NCI-H1436 (cell line): Measurements from ENCODE around the gene MFSD11.
A peak's percentile ranks its signal among the peaks of the same experiment; 100 is the strongest.
"Not testable (repeated sequence)": the region's sequence is repeated elsewhere in the genome, so short reads cannot be mapped to it uniquely, and the experiment has no call there.

Experiments used
- DNase-seq: peaks from one replicate; lab custom pipeline; 2025; lab: John Stamatoyannopoulos, UW

Gene MFSD11

GRCh38 chr17:76709077-76709950, 28.6 kb upstream of the MFSD11 start:
- peak; percentile 75 for DNase-seq

GRCh38 chr17:76709951-76710862, 27.7 kb upstream of the MFSD11 start:
- DNase-seq = not testable (repeated sequence)

GRCh38 chr17:76710863-76711611, 26.9 kb upstream of the MFSD11 start, which contains the start of gene MXRA7:
Gene MXRA7 (minus strand): TSS chr17:76710965. CDS start chr17:76710946, 19 bp downstream.
- peak; percentile 67 for DNase-seq

- DNase-seq = not testable (repeated sequence)
Observed at GRCh38 chr17:76712321-76712720, 25.6 kb upstream of the MFSD11 start.

- DNase-seq = no peak
Observed at GRCh38 chr17:76713765-76714164, 24.2 kb upstream of the MFSD11 start.

GRCh38 chr17:76714336-76714735, 23.6 kb upstream of the MFSD11 start:
- no peak for DNase-seq

- DNase-seq = peak; percentile 38
Observed at GRCh38 chr17:76714822-76715495, 23.0 kb upstream of the MFSD11 start.

- DNase-seq = no peak
Observed at GRCh38 chr17:76715496-76715830, 22.5 kb upstream of the MFSD11 start.

- no peak for DNase-seq
Observed at GRCh38 chr17:76716146-76716838, 21.6 kb upstream of the MFSD11 start.

- no peak for DNase-seq
Observed at GRCh38 chr17:76716839-76717215, 21.1 kb upstream of the MFSD11 start.

- no peak for DNase-seq
Observed at GRCh38 chr17:76718516-76718915, 19.4 kb upstream of the MFSD11 start.

GRCh38 chr17:76720211-76720610, 17.7 kb upstream of the MFSD11 start:
- no peak for DNase-seq

GRCh38 chr17:76720941-76721340, 17.0 kb upstream of the MFSD11 start:
- DNase-seq = no peak

GRCh38 chr17:76721463-76721862, 16.5 kb upstream of the MFSD11 start:
- DNase-seq = no peak

GRCh38 chr17:76722279-76722678, 15.6 kb upstream of the MFSD11 start:
- DNase-seq = no peak

GRCh38 chr17:76722977-76723376, 14.9 kb upstream of the MFSD11 start:
- DNase-seq = not testable (repeated sequence)

- no peak for DNase-seq
Observed at GRCh38 chr17:76723812-76724211, 14.1 kb upstream of the MFSD11 start.

GRCh38 chr17:76725580-76726230, 12.2 kb upstream of the MFSD11 start:
- DNase-seq = peak; percentile 62

GRCh38 chr17:76726231-76726775, 11.6 kb upstream of the MFSD11 start, which contains the start of gene JMJD6:
Gene JMJD6 (minus strand): TSS chr17:76726606. CDS start chr17:76726475, 131 bp downstream.
- DNase-seq = peak; percentile 99
